Measurements from ENCODE around the gene BPIFB3.
"Not testable (repeated sequence)": the region's sequence is repeated elsewhere in the genome, so short reads cannot be mapped to it uniquely, and the experiment has no call there.

Gene BPIFB3

GRCh38 chr20:33027769-33028751 lies 25.6 kb upstream of the BPIFB3 start:
- DNase-seq (ENCODE audit: low read depth), result no peak

- no peak for DNase-seq (ENCODE audit: low read depth)
Measured at GRCh38 chr20:33028875-33029274, 24.8 kb upstream of the BPIFB3 start.

DNA sequence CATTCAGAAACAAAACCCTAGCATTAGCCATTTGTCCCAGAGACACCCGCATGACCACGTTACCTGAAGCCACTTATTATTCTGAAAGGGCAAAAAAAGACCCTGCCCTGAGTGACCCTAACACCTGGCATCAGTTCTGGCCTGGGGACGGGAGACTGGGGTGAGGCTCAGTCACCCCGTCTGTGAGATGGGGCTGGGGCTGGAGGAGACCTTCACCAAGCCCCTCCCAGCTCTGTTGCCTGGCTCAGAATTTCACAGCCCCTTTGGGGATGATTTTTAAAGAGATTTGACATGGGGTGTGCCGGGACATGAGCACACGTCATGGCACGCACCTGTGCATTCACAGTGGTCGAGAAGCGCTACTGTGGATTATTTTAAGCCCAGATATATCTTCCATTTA lies 23.6 kb upstream of the BPIFB3 start:
- DNase-seq (ENCODE audit: low read depth), result no peak

DNA sequence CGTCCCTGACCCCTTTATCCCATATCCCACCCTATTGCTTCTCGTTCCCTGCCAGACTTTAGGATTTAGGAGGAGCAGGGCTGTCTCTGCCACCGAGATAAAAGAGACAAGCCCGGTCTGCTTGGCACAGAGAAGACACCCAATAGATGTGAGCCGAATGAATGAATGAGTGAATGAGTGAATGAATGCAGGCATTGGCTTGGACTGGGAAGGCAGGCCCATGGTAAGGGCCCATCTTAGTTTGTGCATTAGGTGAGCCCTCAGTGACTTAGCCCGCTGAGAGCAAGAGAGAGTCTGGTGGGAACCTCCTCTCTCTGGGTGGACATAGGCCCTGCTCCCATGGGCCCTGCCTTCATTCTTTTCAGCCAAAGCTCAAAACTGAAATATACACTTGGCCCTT lies 23.1 kb upstream of the BPIFB3 start:
- DNase-seq (ENCODE audit: low read depth), result no peak

DNA sequence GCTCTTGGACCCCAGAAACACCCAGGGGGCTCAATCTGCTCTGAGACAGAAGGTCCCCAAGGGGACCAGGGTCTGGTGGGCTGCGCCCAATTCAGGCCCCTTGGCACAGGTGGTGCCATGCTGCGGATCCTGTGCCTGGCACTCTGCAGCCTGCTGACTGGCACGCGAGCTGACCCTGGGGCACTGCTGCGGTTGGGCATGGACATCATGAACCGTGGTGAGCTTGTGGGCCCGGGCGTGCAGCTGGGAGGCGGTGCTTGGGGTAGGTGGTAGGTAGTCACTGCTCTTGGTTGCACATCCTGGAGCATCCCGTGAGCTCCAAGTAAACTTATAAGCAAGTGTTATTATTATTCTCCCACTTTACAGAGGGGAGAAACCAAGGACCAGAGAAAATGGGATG lies 22.2 kb upstream of the BPIFB3 start, which contains the start of gene BPIFB6:
BPIFB6 (plus strand) TSS at position 118 of the 400 bp plus-strand sequence; CDS start at position 118, 0 bp downstream.
- no peak for DNase-seq (ENCODE audit: low read depth)

- no peak for DNase-seq (ENCODE audit: low read depth)
Measured at GRCh38 chr20:33032555-33032954, 21.1 kb upstream of the BPIFB3 start.

DNA sequence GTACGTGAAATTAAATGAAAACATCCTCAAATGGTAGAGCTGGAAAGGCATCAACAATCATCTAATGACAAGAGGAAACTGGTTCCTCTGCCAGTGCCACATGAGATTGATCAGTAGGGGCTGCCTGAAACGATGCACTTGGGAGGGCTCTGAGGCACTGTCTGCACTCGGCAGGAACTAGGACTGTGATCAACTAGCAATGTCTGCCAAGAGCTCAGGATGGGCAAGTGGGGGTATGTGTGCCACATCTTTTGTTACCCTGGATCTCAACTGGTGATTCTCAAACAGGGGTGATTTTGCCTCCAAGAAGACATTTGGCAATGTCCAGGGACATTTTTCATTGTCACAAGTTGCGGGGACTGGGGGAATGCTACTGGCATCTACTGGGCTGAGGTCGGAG lies 20.3 kb upstream of the BPIFB3 start:
- DNase-seq (ENCODE audit: low read depth), result no peak

DNA sequence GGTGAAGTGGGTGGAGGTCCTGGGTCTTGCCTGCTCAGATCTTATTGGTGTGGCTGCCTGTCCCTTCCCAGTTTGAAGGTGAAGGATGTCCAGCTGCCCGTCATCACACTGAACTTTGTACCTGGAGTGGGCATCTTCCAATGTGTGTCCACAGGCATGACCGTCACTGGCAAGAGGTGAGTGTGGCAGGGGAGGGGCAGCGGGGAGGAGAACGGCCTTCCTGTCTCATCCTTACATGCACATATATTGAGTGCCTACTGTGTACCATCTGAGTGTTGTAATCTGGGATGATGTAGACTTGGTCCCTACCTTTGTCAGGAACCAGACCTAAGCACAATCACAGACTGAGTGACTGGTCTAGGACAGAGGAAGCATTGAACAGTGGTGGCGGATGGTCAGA lies 19.6 kb upstream of the BPIFB3 start:
- no peak for DNase-seq (ENCODE audit: low read depth)

- no peak for DNase-seq (ENCODE audit: low read depth)
Measured at GRCh38 chr20:33034901-33035492, 18.7 kb upstream of the BPIFB3 start.

DNA sequence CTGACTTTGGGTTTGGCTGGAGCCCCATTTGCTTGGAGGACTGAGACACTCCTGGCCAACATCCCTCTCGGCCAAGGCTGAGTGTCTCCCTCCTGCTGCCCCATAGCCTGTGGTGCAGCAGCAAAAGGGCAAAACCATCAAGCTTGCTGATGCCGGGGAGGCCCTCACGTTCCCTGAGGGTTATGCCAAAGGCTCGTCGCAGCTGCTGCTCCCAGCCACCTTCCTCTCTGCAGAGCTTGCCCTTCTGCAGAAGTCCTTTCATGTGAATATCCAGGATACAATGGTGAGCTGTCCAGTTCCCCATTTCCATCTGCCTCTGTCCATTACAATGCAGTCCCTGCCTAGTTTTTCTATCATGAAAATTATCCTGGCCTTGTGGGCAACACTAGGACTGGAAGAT lies 16.2 kb upstream of the BPIFB3 start:
- no peak for DNase-seq (ENCODE audit: low read depth)

DNA sequence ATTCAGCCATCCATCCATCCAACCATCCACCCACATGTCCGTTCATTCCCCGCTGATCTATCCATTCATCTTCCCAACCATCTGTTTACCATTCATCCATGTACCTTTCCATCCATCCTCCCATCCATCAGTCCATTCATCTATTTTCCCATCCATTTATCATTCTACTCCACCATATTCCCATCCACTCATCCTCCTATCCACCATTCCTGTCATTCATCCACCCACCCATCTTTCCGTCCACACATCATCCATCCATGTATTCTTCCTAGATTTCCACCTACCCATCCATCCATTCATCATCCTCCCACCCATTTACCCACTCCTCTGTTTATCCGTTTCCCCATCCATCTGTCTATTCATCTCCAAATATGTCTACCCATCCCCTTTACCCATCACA lies 15.5 kb upstream of the BPIFB3 start:
- no peak for DNase-seq (ENCODE audit: low read depth)

GRCh38 chr20:33042430-33042829 lies 11.3 kb upstream of the BPIFB3 start:
- DNase-seq (ENCODE audit: low read depth), result no peak

- no peak for DNase-seq (ENCODE audit: low read depth)
Measured at GRCh38 chr20:33042983-33043730, 10.5 kb upstream of the BPIFB3 start.

DNA sequence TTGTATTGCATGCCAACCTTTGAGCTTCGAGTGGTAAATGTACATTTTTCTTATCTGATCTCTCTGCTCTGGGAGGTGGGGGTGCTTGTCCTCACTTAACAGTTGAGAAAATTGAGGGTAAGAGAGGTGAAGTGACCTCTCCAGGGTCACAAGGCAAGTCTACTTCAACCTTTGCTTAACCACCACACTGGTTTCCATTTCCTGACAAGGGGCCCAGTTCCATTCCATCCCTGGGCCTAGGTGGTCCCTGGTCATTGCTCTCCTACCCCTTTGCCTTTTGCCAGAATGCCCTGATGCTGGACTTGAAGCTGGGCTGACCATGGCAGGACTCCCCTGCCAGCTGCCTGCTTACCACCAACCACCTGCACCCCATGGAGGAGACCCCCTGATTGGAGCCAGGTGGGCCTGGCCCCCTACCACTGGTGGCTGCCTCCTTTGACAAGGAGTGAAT lies 9.9 kb upstream of the BPIFB3 start:
- no peak for DNase-seq (ENCODE audit: low read depth)

DNA sequence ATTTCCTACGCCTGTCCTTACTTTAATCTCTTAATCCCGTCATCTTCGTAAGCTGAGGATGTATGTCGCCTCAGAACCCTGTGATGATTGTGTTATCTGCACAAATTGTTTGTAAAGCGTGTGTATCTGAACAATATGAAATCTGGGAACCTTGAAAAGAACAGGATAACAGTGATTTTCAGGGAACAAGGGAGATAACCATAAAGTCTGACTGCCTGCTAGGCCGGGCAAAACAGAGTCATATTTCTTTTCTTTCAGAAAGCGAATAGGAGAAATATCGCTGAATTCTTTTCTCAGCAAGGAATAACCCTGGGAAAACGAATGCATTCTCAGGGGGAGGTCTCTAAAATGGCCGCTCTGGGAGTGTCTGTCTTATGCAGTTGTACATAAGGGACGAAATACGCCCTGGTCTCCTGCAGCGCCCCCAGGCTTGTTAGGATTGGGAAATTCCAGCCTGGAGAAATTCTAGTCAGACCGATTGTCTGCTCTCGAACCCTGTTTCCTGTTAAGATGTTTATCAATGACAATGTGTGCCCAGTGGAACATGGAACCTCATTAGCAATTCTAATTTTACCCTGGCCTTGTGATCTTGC lies 8.5 kb upstream of the BPIFB3 start:
- DNase-seq (ENCODE audit: low read depth), result not testable (repeated sequence)

GRCh38 chr20:33046412-33046811 lies 7.3 kb upstream of the BPIFB3 start:
- no peak for DNase-seq (ENCODE audit: low read depth)

DNA sequence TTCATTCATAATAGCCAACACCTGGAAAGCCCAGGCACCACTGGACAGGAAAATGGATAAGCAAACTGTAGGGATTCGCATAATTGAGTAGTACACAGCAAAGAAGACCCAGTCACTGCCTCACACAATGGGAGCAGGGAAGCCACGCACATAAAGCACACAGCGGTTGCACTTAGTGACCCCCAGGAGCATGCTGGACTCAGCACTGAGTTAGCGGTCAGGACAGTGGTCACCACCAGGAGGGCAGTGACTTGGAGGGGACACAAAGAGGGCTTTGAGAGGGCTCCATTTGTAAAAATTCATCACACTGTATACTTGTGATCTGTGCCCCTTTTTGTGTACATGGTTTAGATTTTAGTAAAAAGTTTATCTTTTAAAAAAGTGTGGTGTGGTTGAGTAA lies 2.4 kb upstream of the BPIFB3 start:
- no peak for DNase-seq (ENCODE audit: low read depth)

- no peak for DNase-seq (ENCODE audit: low read depth)
Measured at GRCh38 chr20:33054381-33054780, 678 bp downstream of the BPIFB3 start.

GRCh38 chr20:33054791-33055190 lies 1.1 kb downstream of the BPIFB3 start:
- no peak for DNase-seq (ENCODE audit: low read depth)

DNA sequence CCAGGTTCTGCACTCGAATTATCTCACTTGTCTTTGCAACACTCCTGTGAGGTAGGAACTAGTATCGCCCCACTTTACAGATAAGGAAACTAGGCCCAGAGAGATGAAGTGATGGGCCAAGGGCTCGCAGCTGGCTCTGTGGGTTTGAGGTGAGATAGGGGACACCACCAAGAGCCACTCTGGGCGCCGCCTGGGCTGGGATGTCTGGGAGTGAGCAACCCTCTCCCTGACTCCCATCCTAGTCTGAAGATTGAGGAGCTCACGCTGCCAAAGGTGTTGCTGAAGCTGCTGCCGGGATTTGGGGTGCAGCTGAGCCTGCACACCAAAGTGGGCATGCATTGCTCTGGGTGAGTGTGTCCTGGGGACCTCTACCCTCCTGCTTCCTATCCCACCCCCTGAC lies 5.4 kb downstream of the BPIFB3 start:
- DNase-seq (ENCODE audit: low read depth), result no peak

- DNase-seq (ENCODE audit: low read depth), result no peak
Measured at GRCh38 chr20:33059741-33060390, 6.2 kb downstream of the BPIFB3 start.

- no peak for DNase-seq (ENCODE audit: low read depth)
Measured at GRCh38 chr20:33061658-33062028, 7.9 kb downstream of the BPIFB3 start.

Data from GM04504 (cell line).